ENCODE measurements around the gene MCF2L2.
A peak's percentile ranks its signal among the peaks of the same experiment; 100 is the strongest.
"Not testable (repeated sequence)": the region's sequence is repeated elsewhere in the genome, so short reads cannot be mapped to it uniquely, and the experiment has no call there.

Gene MCF2L2
- 3.3 to 27.6 (median 9.9) reads per million in 3 experiments for total RNA-seq

GRCh38 chr3:183428447-183429211, at the start of gene MCF2L2:
TSS of gene MCF2L2 (minus strand) at chr3:183428619. CDS start at chr3:183427977, 642 bp downstream.
- peak; percentile 77 for DNase-seq

DNA sequence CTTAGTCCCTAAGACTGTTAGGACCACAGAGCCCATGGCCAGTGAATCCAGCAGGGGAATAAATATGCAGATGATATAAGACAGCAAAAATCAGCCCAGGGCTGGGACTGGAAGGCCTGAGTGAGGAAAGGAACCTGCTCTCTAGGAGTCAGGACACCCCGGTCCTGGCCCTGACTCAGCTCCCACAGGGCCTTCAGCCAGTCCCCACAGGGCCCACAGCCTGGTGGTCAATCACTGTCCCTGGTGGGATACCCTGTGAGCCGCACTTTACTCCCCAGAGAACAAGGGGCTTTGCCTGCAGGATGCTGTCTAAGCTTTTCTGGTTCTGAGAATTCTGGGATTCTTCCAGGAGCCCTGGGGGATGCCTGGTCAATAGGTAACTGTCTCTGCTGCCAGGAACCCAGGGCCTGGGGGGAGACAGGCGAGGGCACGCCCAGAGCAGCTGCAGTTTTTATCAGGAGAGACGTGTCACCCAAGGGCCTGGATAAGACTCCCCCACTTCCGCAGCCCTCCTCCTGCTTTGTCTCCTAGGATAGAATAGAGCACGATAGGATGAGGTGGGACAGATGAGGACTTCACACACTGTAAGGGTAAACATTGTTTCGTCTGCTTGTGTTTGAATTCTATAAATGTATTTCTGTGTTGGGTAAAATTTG, 49.5 kb upstream of the MCF2L2 start:
- no peak for DNase-seq

DNA sequence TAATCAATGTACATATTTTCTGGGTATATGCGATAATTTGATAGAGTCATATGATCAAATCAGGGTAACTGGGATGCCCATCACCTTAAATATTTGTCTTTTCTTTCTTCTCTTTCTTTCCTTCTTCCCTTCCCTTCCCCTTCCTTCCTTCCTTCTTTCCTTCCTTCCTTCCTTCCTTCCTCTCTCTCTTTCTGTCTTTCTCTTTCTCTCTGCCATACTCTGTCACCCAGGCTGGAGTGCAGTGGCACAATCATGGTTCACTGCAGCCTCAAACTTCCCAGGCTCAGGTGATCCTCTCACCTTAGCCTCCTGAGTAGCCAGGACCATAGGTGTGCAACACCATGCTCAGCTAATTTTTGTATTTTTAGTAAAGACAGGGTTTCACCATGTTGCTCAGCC, 47.3 kb upstream of the MCF2L2 start:
- DNase-seq, result not testable (repeated sequence)

GRCh38 chr3:183475016-183475763, 46.8 kb upstream of the MCF2L2 start:
- DNase-seq, result no peak

- no peak for DNase-seq
Measured at GRCh38 chr3:183473969-183474368, 45.5 kb upstream of the MCF2L2 start.

DNA sequence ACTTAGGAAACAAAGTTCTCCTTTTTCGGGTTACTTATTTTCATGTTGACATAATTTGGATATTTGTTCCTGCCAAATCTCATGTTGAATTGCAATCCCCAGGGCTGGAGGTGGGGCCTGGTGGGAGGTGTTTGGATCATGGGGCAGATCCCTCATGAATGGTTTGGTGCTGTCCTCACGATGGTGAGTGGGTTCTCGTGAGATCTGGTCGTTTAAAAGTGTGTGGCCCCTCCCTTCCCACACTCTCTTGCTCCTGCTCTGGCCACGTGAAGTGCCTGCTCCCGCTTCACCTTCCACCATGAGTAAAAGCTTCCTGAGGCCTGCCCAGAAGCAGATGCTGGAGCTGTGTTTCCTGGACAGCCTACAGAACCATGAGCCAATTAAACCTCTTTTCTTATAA, 43.7 kb upstream of the MCF2L2 start:
- no peak for DNase-seq

- DNase-seq, result no peak
Measured at GRCh38 chr3:183468424-183468823, 40.0 kb upstream of the MCF2L2 start.

GRCh38 chr3:183466575-183466974, 38.2 kb upstream of the MCF2L2 start:
- DNase-seq, result no peak

DNA sequence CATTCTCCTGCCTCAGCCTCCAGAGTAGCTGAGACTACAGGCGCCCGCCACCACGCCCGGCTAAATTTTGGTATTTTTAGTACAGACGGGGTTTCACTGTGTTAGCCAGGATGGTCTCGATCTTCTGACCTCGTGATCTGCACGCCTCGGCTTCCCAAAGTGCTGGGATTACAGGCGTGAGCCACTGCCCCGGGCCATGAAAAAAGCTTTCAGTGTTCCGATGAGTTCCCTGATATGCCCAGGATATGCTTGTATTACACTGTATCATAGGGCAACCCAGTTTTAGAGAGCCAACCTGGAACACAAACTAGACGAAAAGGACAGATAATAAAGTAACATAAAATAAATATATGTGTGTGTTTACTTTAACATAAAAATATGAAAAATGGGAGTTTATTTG, 37.3 kb upstream of the MCF2L2 start:
- not testable (repeated sequence) for DNase-seq

DNA sequence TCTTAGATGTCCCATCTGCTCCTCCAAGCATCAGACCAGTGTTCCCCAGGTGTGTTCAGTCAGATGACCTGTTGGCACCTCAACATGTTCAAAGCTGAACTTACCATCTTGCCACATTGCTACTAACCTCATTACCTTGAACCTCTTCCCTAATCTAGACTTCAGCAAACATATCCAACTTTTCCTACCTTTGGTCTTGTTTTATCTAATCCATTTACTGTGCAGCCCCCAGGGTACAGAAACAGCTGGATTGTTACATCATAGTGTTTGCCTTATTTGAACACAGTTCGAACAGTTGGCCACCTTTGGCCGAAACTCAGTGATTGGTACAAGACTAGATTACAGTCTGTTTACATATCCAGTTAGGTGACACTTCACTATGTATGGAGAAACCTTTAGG, 36.1 kb upstream of the MCF2L2 start:
- no peak for DNase-seq

GRCh38 chr3:183460081-183461055, 31.9 kb upstream of the MCF2L2 start:
- DNase-seq, result no peak

DNA sequence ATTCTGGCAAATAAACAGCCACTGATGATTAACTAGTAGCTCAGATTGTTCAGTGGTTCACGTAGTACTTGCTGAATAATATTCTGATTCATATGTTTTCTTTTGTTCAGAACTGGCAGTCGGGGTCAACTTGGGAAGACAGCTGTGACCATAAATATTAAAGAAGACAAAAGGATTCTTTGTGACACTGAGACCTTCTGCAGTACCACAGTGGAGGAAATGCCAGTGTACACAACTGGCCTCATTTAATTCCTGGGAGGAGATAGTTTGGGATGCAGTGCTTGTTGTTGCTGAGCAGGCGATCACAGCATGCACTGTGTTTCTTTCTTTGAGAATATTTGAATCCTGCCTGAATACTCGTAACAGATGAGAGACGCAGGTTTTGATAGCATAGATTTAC, 26.7 kb upstream of the MCF2L2 start:
- DNase-seq, result no peak

DNA sequence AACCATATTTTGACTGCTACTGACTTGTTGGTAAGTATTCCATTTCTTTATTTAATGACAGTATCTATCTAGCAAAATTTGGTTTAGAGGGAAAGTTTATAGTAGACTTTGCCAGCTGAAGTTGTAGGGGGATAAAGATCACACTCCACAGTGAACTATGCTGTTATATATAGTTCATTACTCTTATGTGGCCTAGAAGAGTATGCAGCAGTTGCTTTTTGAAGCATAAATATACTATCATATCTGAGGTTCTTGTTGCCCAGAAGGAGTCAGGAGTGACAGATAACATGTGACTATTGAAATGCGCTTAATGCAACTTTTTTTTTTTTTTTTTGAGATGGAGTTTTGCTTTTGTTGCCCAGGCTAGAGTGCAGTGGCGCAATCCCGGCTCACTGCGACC, 25.6 kb upstream of the MCF2L2 start:
- DNase-seq, result no peak

DNA sequence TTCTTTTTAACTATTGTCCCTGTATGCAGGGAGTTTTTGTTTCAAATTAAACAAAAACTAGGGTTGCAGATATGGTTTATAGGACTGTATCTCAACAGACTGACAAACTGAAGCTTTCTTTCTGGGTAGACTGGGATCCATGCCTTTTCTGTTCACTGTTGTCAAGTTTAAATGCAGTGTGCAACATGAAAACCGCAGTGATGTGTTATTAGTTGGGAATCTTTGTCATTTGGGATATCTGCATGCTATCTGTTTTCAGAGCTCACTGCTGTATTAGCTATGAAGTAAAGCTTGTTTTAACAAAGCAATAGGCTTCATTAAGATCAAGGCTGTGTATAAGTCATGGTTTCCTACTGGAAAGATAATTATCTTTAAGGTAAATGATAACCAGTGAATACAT, 21.4 kb upstream of the MCF2L2 start:
- DNase-seq, result no peak

DNA sequence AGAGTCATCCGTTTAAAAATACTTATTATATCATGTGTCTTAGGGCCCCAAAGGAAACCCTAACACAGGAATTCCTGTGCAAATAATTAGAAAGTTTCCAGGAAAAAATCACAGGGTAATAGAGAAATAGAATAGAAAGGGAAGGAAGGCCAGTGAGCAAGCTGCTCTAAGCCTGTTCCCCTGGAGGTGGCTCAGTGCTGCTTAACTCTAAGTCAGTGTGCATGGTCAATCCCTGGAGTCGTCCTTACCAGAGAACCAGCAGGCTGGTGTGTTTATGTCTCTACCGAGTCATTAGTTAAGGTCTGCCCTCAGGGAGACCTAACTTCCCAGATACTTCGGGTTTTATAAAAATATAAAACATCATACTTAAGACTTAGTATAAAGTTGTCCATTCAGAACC, 21.0 kb upstream of the MCF2L2 start:
- DNase-seq, result no peak

DNA sequence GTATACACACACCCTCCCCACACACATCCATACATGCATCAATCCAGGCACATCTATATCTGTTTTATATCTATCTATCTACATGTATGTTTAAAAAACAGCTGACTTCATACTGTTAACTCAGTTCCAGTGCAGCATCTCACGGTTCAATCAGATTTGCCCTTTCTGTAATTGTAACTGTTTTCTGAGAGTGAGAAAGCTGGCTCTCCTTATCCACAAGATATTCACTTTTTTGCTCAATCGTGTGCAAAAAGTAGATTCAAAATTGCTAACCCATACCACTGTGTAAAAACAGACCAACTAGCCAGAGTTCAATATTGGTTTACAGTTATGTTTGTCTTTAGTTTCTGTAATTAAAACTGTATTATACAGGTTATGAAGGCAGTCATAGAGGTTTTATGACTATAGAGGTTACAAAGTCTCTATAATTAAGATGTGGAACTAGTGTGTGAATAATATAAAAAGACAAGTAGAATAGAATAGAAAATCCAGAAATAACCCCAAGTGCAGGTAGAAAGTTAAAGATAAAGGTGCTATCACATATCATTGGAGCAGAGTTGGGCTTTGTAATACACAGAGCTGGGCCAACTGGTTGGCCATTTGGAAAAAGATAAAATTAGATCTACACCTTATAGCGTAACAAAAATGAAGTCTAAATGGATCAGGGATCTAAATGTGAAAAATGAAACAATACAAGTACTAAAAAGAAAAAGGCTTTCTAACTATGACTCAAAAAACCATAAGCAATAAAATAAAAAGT, 20.1 kb upstream of the MCF2L2 start:
- no peak for DNase-seq

GRCh38 chr3:183447206-183448001, 19.0 kb upstream of the MCF2L2 start:
- peak; percentile 59 for DNase-seq

GRCh38 chr3:183446838-183447205, 18.4 kb upstream of the MCF2L2 start:
- no peak for DNase-seq

DNA sequence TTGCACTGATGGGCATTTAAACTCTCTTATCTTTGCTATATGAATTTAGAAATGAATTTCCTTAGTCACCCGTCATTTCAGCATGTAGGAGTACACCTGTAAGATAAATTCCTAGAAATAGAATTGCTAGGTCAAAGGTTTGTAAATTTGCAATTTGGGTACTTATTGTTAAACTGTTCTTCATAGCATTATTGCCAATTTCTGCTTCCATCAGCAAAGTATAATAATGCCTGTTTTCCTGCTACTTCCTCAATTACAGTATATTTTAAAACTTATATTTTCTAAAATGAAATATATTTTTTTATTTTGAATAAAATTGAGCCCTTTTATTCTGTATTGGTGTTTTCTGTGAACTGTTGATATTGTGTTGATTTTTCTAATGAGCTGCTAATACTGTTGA, 16.3 kb upstream of the MCF2L2 start:
- no peak for DNase-seq

DNA sequence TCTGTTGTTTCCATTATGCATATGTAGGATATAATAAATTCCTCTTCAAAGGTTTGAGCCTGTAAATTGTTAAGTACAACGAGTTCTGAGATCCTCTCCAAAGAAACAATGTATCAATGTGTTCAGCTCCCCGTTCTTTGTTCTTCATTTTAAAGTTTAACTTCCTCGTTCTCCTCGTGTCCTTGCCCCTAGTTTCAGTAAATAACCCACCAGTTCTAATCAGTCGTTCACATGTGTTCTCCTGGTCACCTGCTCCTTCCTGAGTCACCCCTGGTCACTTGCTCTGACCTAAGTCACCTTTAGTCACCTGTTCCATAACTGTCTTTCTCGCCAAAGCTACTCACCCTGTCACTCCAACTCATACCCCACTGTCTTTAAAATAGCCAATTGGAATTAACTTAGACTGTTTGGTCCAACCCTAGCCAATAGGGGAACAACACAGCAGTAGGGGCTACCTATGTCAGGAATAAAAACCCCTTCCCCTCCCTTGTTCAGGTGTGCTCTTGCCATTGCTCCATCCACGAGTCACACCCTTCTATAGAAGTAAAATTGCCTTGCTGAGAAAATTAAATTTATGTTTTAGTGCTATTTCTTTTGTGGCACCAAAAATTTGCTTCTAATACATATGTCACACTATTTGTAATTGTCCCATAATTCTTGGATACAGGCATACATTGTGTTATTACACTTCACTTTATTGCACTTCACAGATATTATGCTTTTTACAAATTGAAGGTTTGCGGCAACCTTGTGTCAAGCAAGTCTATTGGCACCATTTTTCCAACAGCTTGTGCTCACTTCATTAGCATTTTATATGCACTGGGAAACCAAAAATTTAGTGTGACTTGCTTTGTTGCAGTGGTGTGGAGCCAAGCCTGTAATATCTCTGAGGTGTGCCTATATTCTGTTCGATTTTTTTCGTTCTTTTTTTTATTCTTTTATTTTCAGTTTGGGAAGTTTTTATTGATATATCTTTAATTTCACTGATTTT, 15.3 kb upstream of the MCF2L2 start:
- DNase-seq, result no peak
